SW480 (cell line): ENCODE measurements around the gene SMIM3.
"Not testable (repeated sequence)": the region's sequence is repeated elsewhere in the genome, so short reads cannot be mapped to it uniquely, and the experiment has no call there.

Experiments
- DNase-seq: peaks from one replicate; pipeline ENCODE4 v3.0.0-alpha.2; 2016; ENCODE audit warnings: low spot score

The SMIM3 gene

DNA sequence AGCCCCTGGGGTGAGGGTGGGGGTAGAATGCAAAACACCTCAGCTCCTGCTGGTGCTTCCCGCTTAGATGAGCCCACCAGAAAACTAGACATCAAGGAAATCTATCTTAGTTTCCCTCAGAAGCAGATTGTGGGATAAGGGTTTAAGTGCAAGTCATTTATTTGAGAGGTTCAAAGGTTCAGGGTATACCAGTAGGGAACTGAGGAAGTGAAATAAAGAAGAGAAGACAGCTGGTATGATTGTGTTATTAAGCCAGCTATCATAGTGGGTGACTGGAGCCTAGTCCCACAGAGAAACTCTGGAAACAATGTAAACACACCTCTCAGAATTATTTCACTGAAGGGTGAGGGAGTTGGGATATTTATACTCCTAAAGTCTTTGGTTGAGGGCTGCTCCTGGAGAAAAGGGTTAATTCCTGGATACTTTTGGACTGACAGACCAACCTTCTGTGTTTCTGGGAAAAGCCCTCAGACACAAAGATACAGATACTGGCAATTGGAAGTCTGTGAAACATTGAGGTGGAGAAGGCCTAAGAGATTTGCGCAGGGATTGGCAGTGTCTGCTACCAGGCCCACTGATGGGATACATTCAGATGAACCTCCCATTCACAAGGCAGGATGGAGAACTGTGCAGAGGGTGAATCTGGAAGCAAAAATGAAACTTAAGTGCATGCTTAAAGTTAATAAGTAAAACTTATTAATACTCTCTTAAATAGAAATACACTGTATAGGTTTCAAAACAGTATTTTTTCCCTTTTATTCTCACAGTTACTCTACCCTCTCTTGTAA is 13.4 kb upstream of the SMIM3 start:
- DNase-seq, result no peak

DNA sequence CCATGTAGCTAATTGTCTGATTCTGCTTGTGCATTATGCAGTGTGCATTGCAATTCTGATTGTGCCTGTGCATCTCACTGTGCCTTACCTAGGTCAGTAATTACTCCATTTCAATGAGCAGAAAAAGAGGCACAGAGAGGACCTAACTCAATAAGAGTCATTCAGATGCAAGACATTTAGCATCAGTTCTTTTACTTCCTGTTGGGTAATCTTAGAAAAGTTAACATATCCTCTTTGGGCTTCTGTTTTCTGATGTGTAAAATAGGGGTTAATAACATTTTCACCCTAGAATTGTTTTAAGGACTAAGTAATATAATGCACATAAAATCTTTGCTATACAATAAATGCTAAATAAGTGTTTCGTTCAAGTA is 12.8 kb upstream of the SMIM3 start:
- no peak for DNase-seq

DNA sequence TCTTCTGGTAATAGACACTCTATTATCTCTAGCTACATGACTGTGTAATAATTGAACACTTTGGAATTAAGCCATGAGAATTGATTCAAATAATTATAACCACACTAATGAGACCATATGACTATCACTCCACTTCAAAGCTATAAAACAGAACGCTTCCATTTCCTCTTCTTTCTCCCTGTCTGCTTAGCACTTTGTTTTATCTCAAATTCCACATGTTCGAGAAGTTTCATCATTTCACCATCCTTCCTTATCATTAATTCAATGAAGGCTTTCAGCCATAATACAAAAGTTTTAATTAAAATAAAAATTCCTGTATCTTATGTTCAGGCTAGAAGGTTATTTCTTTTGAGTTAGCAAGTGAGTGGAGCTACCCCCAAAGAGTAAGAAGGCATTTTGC is 12.3 kb upstream of the SMIM3 start:
- no peak for DNase-seq

DNA sequence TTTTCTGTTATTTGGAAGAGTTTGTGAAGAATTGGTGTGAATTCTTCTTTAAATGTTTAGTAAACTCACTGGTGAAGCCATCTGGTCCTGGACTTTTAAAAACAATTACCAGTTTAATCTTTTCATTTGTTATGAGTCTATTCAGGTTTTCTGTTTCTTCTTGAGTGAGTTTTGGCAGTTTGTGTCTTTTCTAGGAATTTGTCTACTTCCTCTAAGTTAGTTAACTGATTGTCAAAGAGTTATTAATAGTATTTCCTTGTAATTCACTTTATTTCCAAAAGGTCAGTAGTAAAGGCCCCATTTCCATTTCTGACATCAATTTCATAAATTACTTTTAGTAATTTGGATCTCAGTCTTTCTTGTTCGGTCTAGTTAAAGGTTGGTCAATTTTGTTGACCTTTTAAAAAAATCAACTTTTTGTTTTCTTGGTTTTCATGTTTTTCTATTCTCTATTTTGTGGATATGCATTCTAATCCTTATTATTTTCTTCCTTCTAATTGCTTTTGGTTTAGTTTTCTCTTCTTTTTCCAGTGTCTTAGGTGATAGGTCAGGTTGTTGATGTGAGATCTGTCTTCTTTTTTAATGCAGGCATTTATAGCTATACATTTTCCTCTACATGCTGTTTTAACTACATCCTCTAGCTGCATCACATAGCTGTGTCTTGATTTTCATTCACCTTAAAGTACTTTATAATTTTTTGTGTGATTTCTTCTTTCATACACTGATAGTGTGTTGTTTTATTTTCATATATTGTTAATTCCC is 7.3 kb upstream of the SMIM3 start:
- DNase-seq, result no peak

- DNase-seq, result no peak
Observed at GRCh38 chr5:150774145-150774544, 4.4 kb upstream of the SMIM3 start.

DNA sequence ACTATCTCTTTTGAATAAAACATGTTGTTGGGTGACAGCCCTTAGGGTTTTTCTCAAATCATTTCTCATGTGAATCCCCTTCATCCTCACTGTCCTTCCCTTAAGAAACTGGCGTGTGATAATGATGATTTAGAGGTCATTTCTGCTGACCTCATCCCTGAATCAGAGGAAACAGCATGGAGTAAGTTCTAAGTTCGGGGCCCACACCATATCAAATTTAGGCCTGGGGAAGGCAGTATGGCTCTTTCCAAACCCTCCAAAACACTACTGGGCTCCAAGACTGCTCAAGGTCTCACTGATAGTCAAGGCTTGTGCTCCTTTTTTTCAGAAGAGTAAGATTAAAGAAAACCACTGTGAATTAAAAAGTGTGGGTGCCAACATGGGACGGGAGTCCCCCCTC is 872 bp upstream of the SMIM3 start:
- DNase-seq, result no peak

DNA sequence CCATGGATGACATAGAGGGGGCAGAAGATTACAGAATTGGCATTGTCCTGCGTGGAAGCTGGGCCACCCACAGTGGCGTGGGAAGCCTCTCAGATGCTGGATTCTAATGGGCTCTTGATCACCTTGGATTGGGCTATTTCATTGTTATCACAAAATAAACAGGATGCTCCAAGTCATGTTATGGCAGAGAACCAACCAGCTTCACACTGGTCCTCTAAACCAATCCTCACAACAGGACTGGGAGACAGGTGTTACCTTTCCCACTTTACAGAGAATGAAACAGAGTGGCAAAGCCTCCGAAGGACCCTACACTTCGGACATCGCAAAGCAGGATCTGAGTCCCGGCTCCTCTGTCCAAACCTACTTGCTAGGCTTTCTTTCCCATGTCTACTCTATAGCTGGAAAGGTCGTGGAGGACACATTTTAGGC is 455 bp upstream of the SMIM3 start:
- peak; percentile 26 for DNase-seq

GRCh38 chr5:150779397-150780186 is 1.0 kb downstream of the SMIM3 start:
- no peak for DNase-seq

DNA sequence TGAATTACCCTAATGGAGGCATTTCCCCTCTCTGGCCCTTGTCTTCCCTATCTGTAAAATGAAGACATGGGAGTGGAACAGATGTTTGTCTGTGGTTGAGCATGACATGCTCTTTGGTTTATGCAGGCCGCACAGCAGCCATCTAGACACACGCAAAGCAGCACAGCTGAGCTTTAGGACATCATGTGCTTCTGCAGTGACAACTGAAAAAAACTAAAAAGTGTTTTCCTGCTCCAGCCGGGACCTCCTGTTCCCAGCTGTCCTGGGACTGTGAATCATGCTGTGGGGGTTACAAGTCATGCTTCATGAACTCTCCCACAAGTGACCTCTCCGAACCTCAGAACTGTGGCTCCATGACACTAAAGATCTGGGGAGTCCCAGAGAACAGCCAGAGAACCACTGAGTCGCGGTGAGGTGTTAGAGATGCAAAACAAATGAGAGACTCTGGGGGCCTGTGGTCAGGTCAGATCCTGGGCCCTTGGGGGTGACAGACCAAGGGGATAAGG is 1.7 kb downstream of the SMIM3 start:
- no peak for DNase-seq

- no peak for DNase-seq
Observed at GRCh38 chr5:150780816-150781221, 2.3 kb downstream of the SMIM3 start.

- no peak for DNase-seq
Observed at GRCh38 chr5:150781706-150782614, 3.4 kb downstream of the SMIM3 start.

DNA sequence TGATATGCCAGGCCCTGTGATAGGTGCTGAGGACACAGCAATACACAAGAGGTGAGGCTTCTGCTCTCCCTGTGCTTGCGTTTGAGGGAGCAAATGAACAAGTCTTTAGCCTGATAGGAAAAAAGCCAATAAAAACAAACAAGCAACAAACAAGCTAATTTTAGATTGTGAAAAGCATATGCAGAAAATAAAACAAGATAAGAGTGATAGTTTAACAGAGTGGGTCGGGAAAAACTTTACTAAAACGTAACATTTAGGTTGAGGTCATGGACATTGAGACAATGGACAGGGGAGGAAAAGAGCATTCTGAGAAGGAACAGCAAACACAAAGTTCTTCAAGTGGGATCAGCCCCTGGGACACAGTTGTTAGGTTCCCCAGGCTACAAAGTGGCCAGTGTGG is 4.3 kb downstream of the SMIM3 start:
- no peak for DNase-seq

DNA sequence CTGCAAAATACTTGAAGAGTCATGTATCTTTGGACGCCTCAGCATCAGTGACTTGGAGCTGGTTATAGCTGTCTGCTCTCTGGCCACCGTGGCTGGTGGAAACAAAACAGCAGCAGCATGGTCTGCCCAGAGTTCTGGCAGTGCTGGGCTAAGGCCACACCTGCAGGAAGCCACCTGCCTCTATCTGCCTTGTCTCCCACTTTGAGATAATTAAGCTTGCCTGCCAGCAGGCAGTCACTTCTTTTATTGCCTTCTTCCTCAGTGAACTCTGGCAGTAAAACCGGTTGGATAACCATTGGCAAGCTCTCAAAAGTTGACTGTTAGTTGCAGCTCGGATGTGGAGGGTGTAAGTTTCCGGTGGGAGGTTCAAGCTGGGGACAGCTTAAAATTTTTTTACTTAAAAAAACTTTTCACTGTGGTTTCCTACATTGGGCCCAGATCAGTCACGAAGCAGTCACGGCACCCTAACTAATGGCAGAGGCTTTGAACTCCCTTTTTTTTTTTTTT is 4.9 kb downstream of the SMIM3 start:
- DNase-seq, result peak; percentile 63

- no peak for DNase-seq
Observed at GRCh38 chr5:150785950-150786349, 7.4 kb downstream of the SMIM3 start.

- DNase-seq, result no peak
Observed at GRCh38 chr5:150786876-150787275, 8.3 kb downstream of the SMIM3 start.

GRCh38 chr5:150787656-150788055 is 9.1 kb downstream of the SMIM3 start:
- no peak for DNase-seq

DNA sequence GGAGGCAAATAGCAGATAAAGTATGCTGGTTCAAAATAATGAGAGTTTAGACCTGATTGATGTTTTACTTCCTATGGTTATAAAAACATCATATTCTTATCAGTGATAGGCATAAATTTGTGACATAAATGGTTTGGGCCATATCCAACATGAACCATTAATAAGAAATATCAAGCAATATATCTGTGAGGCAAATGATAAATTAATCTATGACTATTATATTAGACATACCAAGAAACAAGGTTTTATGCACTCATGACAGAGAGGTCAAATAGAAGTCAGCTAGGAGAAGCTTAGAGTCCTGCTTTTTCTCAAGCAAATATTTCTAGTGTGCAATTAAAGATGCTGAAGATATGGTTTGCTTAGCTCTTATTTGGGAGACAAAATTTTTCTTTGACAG is 10.4 kb downstream of the SMIM3 start:
- no peak for DNase-seq

- DNase-seq, result no peak
Observed at GRCh38 chr5:150789450-150789849, 10.9 kb downstream of the SMIM3 start.

- peak; percentile 83 for DNase-seq
Observed at GRCh38 chr5:150789943-150790611, 11.5 kb downstream of the SMIM3 start.

DNA sequence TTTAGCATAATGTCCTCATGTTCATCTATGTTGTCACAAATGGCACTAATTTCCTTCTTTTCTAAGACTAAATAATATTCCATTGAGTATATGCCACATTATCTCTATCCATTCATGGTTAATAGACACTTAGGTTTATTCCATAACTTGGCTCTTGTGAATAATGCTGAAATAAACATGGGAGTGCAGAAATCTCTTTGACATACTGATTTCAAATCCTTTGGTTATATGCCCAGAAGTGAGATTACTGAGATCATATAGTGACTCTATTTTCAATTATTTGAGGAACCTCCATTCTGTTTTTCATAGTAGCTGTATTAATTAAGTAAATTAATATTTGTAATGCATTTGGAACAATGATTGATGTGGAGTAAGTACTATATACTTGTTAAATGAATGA is 13.0 kb downstream of the SMIM3 start:
- no peak for DNase-seq

- not testable (repeated sequence) for DNase-seq
Observed at GRCh38 chr5:150793423-150793888, 14.9 kb downstream of the SMIM3 start.
